HepG2 (cell line): Measurements from ENCODE around the gene FBXO8. TPM values are rescaled to one million over a fixed set of nuclear protein-coding genes. Genes with fewer than 3 reads are reported as not detected.

Experiments used
- ATAC-seq: fragments of 200-7000 bp; cut with Tn5 transposase; 3 replicates; pipeline ENCODE4 v1.9.1; 2020; ENCODE audit warnings: mild to moderate bottlenecking, moderate library complexity
- BruUV-seq: library from RNA; stranded (reverse); fragments of 400-500 nt; replicated peaks from 2 replicates; lab custom pipeline; 2021; lab: Mats Ljungman, UMichigan
- CTCF ChIA-PET: fragments of 300-600 bp; formaldehyde crosslinking; extraction: SDS; loops from one replicate; lab custom pipeline; 2021; ENCODE audit warnings: low total read pairs, inconsistent platforms, low intra/inter-chr PET ratio; lab: Yijun Ruan, JAX
- POLR2A ChIA-PET: fragments of 350-600 bp; sonication (Branson Sonifier 250); formaldehyde crosslinking; loops from one replicate; lab custom pipeline; 2020; ENCODE audit warnings: antibody characterized with exemption, inconsistent platforms; lab: Yijun Ruan, JAX
- DNase-seq: peaks from one replicate; pipeline ENCODE4 v3.0.0-alpha.2; 2015; ENCODE audit warnings: low spot score
- FAIRE-seq: peaks from 3 replicates; lab custom pipeline; 2011; peaks lifted over from hg19 to GRCh38; lab: Jason Lieb, UNC
- H2AFZ ChIP-seq: one replicate; pipeline ENCODE4 v1.6.1; 2011; ENCODE audit warnings: low read length, inconsistent platforms
- H3K27ac ChIP-seq: fragments of 300-600 bp; 3 replicates; pipeline ENCODE4 v1.8.0; 2011; ENCODE audit warnings: mixed run types, mild to moderate bottlenecking, mixed read lengths, low read length, inconsistent platforms; ENCODE audit not compliant: insufficient read depth; ENCODE audit errors: extremely low read length
- H3K27me3 ChIP-seq, 2 experiments: fragments of 200-600 bp in 1 of 2; 2 replicates in 1 of 2; 3 replicates in 1 of 2; pipeline versions ENCODE4 v1.6.0 to v1.8.0; 2011; ENCODE audit warnings: low read length in 2 of 2, mild to moderate bottlenecking in 2 of 2, moderate library complexity in 2 of 2, inconsistent platforms in 1 of 2; ENCODE audit not compliant: insufficient read depth in 2 of 2, control insufficient read depth in 1 of 2
- H3K36me3 ChIP-seq, 2 experiments: fragments of 200-600 bp in 1 of 2; replicated peaks in 1 of 2; 2 replicates in 1 of 2; 3 replicates in 1 of 2; pipeline versions ENCODE4 v1.5.1 to v1.8.0; 2011; ENCODE audit warnings: low read length in 2 of 2, inconsistent platforms in 1 of 2; ENCODE audit not compliant: insufficient read depth in 2 of 2, control insufficient read depth in 1 of 2
- H3K4me1 ChIP-seq: 2 replicates; pipeline ENCODE4 v1.5.1; 2012; ENCODE audit warnings: low read length, inconsistent platforms; ENCODE audit not compliant: insufficient read depth
- H3K4me2 ChIP-seq: 2 replicates; pipeline ENCODE4 v1.6.0; 2011; ENCODE audit warnings: low read depth, low read length, inconsistent platforms
- H3K4me3 ChIP-seq, 3 experiments: fragments of 200-600 bp in 1 of 3; sonication (generic), shearing (Covaris generic) in 1 of 3; replicated peaks in 1 of 3; 2 replicates each; pipeline ENCODE4 v1.5.1; 2011 to 2016; ENCODE audit warnings: low read length in 3 of 3, inconsistent platforms in 2 of 3, low read depth in 2 of 3, mild to moderate bottlenecking in 2 of 3, control low read depth in 1 of 3, mixed read lengths in 1 of 3; ENCODE audit not compliant: insufficient read depth in 1 of 3
- H3K79me2 ChIP-seq: one replicate; pipeline ENCODE4 v1.6.1; 2011; ENCODE audit warnings: low read length, inconsistent platforms; ENCODE audit not compliant: insufficient read depth
- H3K9ac ChIP-seq: 2 replicates; pipeline ENCODE4 v1.6.0; 2011; ENCODE audit warnings: mild to moderate bottlenecking, low read depth, low read length, inconsistent platforms; ENCODE audit not compliant: insufficient read depth
- H3K9me3 ChIP-seq: 2 replicates; pipeline ENCODE4 v1.5.1; 2012; ENCODE audit warnings: mild to moderate bottlenecking, low read length
- H4K20me1 ChIP-seq: 2 replicates; pipeline ENCODE4 v1.6.0; 2011; ENCODE audit warnings: inconsistent platforms, mild to moderate bottlenecking, low read length, moderate library complexity; ENCODE audit not compliant: insufficient read depth
- ARID2 ChIP-seq: sonication (generic); formaldehyde crosslinking; IDR thresholded peaks from 2 replicates; pipeline ENCODE4 v1.8.1; 2022; ENCODE audit warnings: mild to moderate bottlenecking, missing genetic modification reagents, borderline replicate concordance
- CEBPG ChIP-seq: IDR thresholded peaks from 2 replicates; pipeline ENCODE4 v1.6.1; 2016
- CREB1 ChIP-seq, 2 experiments: fragments of 450-650 bp in 1 of 2; IDR thresholded peaks; 2 replicates each; pipeline ENCODE4 v1.6.1; 2016 to 2017; ENCODE audit warnings: control low read depth in 1 of 2, mild to moderate bottlenecking in 1 of 2, missing compliant biosample characterization in 1 of 2, missing genetic modification characterization in 1 of 2
- JDP2 ChIP-seq: sonication (generic); formaldehyde crosslinking; IDR thresholded peaks from 2 replicates; pipeline ENCODE4 v1.8.1; 2022; ENCODE audit warnings: missing genetic modification reagents, borderline replicate concordance
- LCORL ChIP-seq, 2 experiments: fragments of 450-650 bp in 1 of 2; sonication (generic) in 1 of 2; formaldehyde crosslinking in 1 of 2; IDR thresholded peaks; 2 replicates each; pipeline versions ENCODE4 v1.5.0 to v1.6.1; 2017 to 2020; ENCODE audit warnings: antibody characterized with exemption in 1 of 2, missing genetic modification reagents in 1 of 2
- MEF2D ChIP-seq: sonication (generic); formaldehyde crosslinking; IDR thresholded peaks from 2 replicates; pipeline ENCODE4 v1.5.1; 2020; ENCODE audit warnings: mild to moderate bottlenecking, missing genetic modification reagents
- MTF1 ChIP-seq: sonication (generic); formaldehyde crosslinking; IDR thresholded peaks from 2 replicates; pipeline ENCODE4 v1.5.0; 2020; ENCODE audit warnings: missing genetic modification reagents
- RXRB ChIP-seq: IDR thresholded peaks from 2 replicates; pipeline ENCODE4 v1.6.1; 2016; ENCODE audit warnings: borderline replicate concordance, missing genetic modification reagents, missing compliant biosample characterization
- ZFP82 ChIP-seq: sonication (generic); formaldehyde crosslinking; IDR thresholded peaks from 2 replicates; pipeline ENCODE4 v1.5.1; 2020; ENCODE audit warnings: mild to moderate bottlenecking, missing genetic modification reagents, borderline replicate concordance
- ZNF274 ChIP-seq: sonication (generic); formaldehyde crosslinking; IDR thresholded peaks from 2 replicates; pipeline ENCODE4 v1.5.1; 2020; ENCODE audit warnings: mild to moderate bottlenecking, missing genetic modification reagents
- ZNF317 ChIP-seq: sonication (generic); formaldehyde crosslinking; IDR thresholded peaks from 2 replicates; pipeline ENCODE4 v1.5.0; 2020; ENCODE audit warnings: mild to moderate bottlenecking, missing genetic modification reagents
- ZNF660 ChIP-seq: sonication (generic); formaldehyde crosslinking; IDR thresholded peaks from 2 replicates; pipeline ENCODE4 v1.5.1; 2020; ENCODE audit warnings: mild to moderate bottlenecking, low read depth, missing genetic modification reagents, borderline replicate concordance
- WGBS: methylation state at CpG from one replicate; pipeline ENCODE4 v1.1.6; 2017; ENCODE audit warnings: low lambda C conversion rate; 5-methylcytosine and 5-hydroxymethylcytosine counted together
- in situ Hi-C: cut with HindIII; loops from 2 replicates; pipeline ENCODE4 v1.10.0; 2017; ENCODE audit warnings: low pct_unique_long_range_greater_than_20kb; ENCODE audit not compliant: extremely low pct_ligation_motif_present
- intact Hi-C: fragments of 100-400 bp; cut with micrococcal nuclease; formaldehyde crosslinking; loops from one replicate; pipeline ENCODE4 v1.10.0; 2022; ENCODE audit not compliant: unreplicated experiment
- polyA plus RNA-seq, 8 experiments: library from polyadenylated mRNA; depleted of rRNA in 3 of 8; stranded (reverse) in 7 of 8; unstranded in 1 of 8; fragments of >200 nt; fragmentation: Illumina TruSeq in 4 of 8; extraction: Trizol in 4 of 8; gene quantifications; 2 replicates each; pipeline versions ENCODE4 v1.2.1 to v1.2.3, GENCODE V29; 2011 to 2016; ENCODE audit warnings: low read depth in 4 of 8, missing spikeins in 1 of 8, mixed read lengths in 1 of 8; ENCODE audit not compliant: insufficient read depth in 1 of 8
- total RNA-seq, 5 experiments: library from RNA; depleted of rRNA; stranded (reverse); fragments of >200 nt; fragmentation: Illumina TruSeq; extraction: Trizol; gene quantifications; 2 replicates each; pipeline ENCODE4 v1.2.3, GENCODE V29; 2016; ENCODE audit warnings: low read depth in 1 of 5
- TF ChIP-seq, protein P1 (sequence below): sonication (generic); formaldehyde crosslinking; IDR thresholded peaks from 2 replicates; pipeline ENCODE4 v1.8.0; 2022; ENCODE audit warnings: missing genetic modification reagents, low read depth, mild to moderate bottlenecking, borderline replicate concordance
- TF ChIP-seq, protein P2 (sequence below): sonication (generic); formaldehyde crosslinking; IDR thresholded peaks from 2 replicates; pipeline ENCODE4 v1.4.0; 2020; ENCODE audit warnings: mild to moderate bottlenecking, missing genetic modification reagents

Gene FBXO8
- total and polyA plus RNA-seq, 2 of the 13 experiments (the other 11 are each of a cell fraction or from before 2014, with no cell fraction given) = 11.7 to 15.2 TPM

DNA sequence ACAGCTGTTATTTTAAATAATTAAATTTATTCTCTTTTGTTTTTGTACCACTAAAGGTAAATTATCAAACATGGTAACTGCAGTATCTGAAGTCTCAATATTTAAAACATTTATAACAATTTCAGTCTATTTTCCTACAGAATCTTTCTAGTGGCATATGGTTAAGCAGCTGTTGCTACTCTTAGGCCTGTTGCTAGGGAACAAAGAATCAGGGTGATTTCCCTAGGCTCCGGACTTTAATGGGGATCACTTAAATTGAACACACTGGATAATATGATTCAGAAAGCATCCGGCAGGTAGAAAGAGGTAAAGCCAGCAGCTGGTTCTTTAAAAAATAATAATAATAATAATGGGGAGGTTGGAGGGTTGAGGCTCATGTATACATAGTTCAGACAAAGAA lies 17.6 kb downstream of the FBXO8 start:
- in situ Hi-C loops = no loop called here
- Histone ChIP-seq H3K79me2 (no peaks in the 10 kb centered on the region), H3K27ac (no peak overlapping the region), H3K4me3 (no peak overlapping the region), H3K4me1 (no peaks in the 10 kb centered on the region), H3K4me2 (no peak overlapping the region), H4K20me1 (no peaks in the 10 kb centered on the region), H2AFZ (no peak overlapping the region), H3K9ac (no peak overlapping the region), H3K27me3 (no peaks in the 10 kb centered on the region; a peak in 1 of 5 replicates), H3K9me3 (no peaks in the 10 kb centered on the region), H3K36me3 (no peaks in the 10 kb centered on the region)
- intact Hi-C loops = no loop called here
- ATAC-seq (no peak), DNase-seq (no peak), FAIRE-seq (no peak)
- BruUV-seq = no TSS peak
- CTCF ChIA-PET = no interaction called here
- TF ChIP-seq, protein P1, sequence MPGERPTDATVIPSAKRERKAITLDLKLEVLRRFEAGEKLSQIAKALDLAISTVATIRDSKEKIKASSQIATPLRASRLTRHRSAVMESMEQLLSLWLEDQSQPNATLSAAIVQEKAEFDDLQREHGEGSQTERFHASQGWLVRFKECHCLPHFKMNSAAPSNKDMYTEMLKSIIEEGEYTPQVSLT (CRISPR knock-in tag) = no peak
- no peak for TF ChIP-seq ZNF274 (CRISPR knock-in tag)
- no peak for TF ChIP-seq RXRB (CRISPR knock-in tag)
- TF ChIP-seq, protein P2, sequence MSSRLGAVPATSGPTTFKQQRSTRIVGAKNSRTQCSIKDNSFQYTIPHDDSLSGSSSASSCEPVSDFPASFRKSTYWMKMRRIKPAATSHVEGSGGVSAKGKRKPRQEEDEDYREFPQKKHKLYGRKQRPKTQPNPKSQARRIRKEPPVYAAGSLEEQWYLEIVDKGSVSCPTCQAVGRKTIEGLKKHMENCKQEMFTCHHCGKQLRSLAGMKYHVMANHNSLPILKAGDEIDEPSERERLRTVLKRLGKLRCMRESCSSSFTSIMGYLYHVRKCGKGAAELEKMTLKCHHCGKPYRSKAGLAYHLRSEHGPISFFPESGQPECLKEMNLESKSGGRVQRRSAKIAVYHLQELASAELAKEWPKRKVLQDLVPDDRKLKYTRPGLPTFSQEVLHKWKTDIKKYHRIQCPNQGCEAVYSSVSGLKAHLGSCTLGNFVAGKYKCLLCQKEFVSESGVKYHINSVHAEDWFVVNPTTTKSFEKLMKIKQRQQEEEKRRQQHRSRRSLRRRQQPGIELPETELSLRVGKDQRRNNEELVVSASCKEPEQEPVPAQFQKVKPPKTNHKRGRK (CRISPR knock-in tag) = no peak
- no peak for TF ChIP-seq LCORL (IDR thresholded peaks at IDR 0.05)
- TF ChIP-seq LCORL (CRISPR knock-in tag; IDR thresholded peaks at IDR 0.05) = no peak
- no peak for TF ChIP-seq CEBPG (CRISPR knock-in tag)
- TF ChIP-seq MEF2D = no peak
- no peak for TF ChIP-seq ZNF660
- TF ChIP-seq ARID2 (CRISPR knock-in tag) = no peak
- TF ChIP-seq ZFP82 = no peak
- TF ChIP-seq CREB1 (IDR thresholded peaks at IDR 0.05) = no peak
- TF ChIP-seq CREB1 (CRISPR knock-in tag; IDR thresholded peaks at IDR 0.05) = no peak
- TF ChIP-seq ZNF317 = no peak
- TF ChIP-seq MTF1 (CRISPR knock-in tag) = no peak
- no peak for TF ChIP-seq JDP2 (CRISPR knock-in tag)
- WGBS = 100% methylated on average over 2 of the region's 2 CpGs
- POLR2A ChIA-PET = no interaction called here
